Colon (tissue), 2 donors: ENCODE results near the gene ADGB.
"Not testable (repeated sequence)": the region's sequence is repeated elsewhere in the genome, so short reads cannot be mapped to it uniquely, and the experiment has no call there.

Source experiments
- FAIRE-seq: peaks from 2 replicates; lab custom pipeline; 2012; peaks lifted over from hg19 to GRCh38; lab: Jason Lieb, UNC
- donor health status: control.
- donor health status: control.

The ADGB gene

GRCh38 chr6:146770275-146770964 lies 171.6 kb downstream of the ADGB start:
- no peak for FAIRE-seq

GRCh38 chr6:146770965-146771735 lies 172.4 kb downstream of the ADGB start:
- FAIRE-seq: no peak

GRCh38 chr6:146775220-146775619 lies 176.4 kb downstream of the ADGB start:
- FAIRE-seq: no peak

GRCh38 chr6:146781836-146782235 lies 183.1 kb downstream of the ADGB start:
- FAIRE-seq: no peak

GRCh38 chr6:146785001-146785585 lies 186.3 kb downstream of the ADGB start:
- no peak for FAIRE-seq

- FAIRE-seq: no peak
These were observed 189.2 kb downstream of the ADGB start for GRCh38 chr6:146787876-146788508.

- no peak for FAIRE-seq
These were observed 191.9 kb downstream of the ADGB start for GRCh38 chr6:146790561-146791091.

GRCh38 chr6:146791930-146792329 lies 193.2 kb downstream of the ADGB start:
- no peak for FAIRE-seq

GRCh38 chr6:146793218-146793617 lies 194.4 kb downstream of the ADGB start:
- FAIRE-seq: not testable (repeated sequence)

GRCh38 chr6:146795479-146796133 lies 196.8 kb downstream of the ADGB start:
- no peak for FAIRE-seq

GRCh38 chr6:146803167-146803566 lies 204.4 kb downstream of the ADGB start:
- not testable (repeated sequence) for FAIRE-seq

- no peak for FAIRE-seq
These were observed 204.8 kb downstream of the ADGB start for GRCh38 chr6:146803601-146804000.

GRCh38 chr6:146805546-146806325 lies 207.0 kb downstream of the ADGB start:
- FAIRE-seq: peak; percentile 47

GRCh38 chr6:146809014-146809413 lies 210.2 kb downstream of the ADGB start:
- not testable (repeated sequence) for FAIRE-seq

- not testable (repeated sequence) for FAIRE-seq
These were observed 214.1 kb downstream of the ADGB start for GRCh38 chr6:146812811-146813321.

GRCh38 chr6:146813554-146813953 lies 214.8 kb downstream of the ADGB start:
- FAIRE-seq: no peak

GRCh38 chr6:146814148-146814750 lies 215.5 kb downstream of the ADGB start:
- FAIRE-seq: no peak

GRCh38 chr6:146815511-146816462 lies 217.0 kb downstream of the ADGB start:
- FAIRE-seq: not testable (repeated sequence)
